Measurements from ENCODE around the gene SLC22A4.

SLC22A4 gene

DNA sequence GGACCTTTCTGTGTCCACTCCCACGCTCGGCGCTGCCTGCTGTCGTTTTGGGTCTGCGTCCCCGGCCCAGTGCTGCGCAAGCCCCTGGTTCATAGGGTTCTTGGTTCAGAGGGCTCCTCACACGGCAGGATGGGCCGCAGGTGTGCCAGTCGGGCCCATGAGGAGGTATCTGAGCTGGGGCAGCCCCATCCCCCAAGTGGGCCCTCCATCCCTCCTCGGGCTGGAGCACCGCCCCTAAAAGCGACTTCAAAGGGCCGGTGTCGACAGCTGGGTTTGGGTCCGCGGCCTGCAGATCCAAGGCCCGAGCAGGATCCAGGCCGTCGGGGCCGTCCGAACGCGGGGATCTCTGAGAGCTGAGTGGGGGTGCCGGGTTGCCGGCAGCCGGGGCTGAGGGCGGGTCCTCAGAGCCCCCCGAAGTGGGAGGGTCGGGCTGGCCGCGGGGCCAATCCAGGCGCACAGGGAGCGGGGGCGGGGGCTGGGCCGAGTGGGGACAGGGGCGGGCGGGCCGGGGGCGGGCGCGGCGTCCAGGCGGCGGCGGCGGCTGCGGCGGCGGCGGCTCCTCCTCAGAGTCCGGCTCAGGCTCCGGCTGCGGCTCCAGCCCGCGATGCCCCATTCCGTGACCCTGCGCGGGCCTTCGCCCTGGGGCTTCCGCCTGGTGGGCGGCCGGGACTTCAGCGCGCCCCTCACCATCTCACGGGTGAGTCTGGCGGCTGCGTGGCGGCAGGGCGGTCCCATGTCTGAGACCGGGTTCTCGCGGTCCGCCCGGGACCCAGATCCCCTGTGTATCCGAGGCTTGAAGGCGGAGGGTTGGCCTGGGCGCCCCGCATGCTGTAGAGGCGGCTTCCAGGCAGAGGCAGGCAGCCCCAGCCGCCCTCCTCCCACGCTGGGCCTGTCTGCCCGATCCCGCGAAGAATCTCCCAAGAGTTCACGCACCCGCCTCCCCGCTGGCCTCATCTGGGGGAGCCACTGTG, 36.8 kb upstream of the SLC22A4 start, which contains the start of gene PDLIM4:
Gene PDLIM4, plus strand, starts transcription at position 566 of the 971 bp plus-strand sequence. Its CDS starts 39 bp downstream, at position 605.
- H3K36me3 ChIP-seq (ENCODE audit: control insufficient read depth, insufficient read depth, low read length), result no peaks in the 10 kb centered on the region
- 0 out of 2 replicates have a peak, but pooled peaks cover 3% of the 10 kb centered on the region for H3K4me1 ChIP-seq (ENCODE audit: control insufficient read depth, insufficient read depth, low read length)
- H3K27ac ChIP-seq (ENCODE audit: low read length), result no peak within 1 kb of the TSS
- no peaks in the 10 kb centered on the region for H3K9me3 ChIP-seq (ENCODE audit: control insufficient read depth, insufficient read depth, low read length)
- peak within 1 kb of the TSS; percentile 52; the same call in 1 of the 2 replicates for H3K4me3 ChIP-seq (ENCODE audit: low read length)
- no peaks in the 10 kb centered on the region for H3K27me3 ChIP-seq (ENCODE audit: control insufficient read depth, insufficient read depth, low read length)
- DNase-seq (ENCODE audit: low read depth, low spot score), result no peak
- WGBS (ENCODE audit: insufficient coverage, insufficient read length), result no CpG with 5 or more reads among the region's 88 CpGs

GRCh38 chr5:132258102-132259068, 35.8 kb upstream of the SLC22A4 start:
- 0 out of 2 replicates have a peak, but pooled peaks cover 3% of the 10 kb centered on the region for H3K4me1 ChIP-seq (ENCODE audit: control insufficient read depth, insufficient read depth, low read length)
- no CpG with 5 or more reads among the region's 19 CpGs for WGBS (ENCODE audit: insufficient coverage, insufficient read length)
- no peak overlapping the region for H3K27ac ChIP-seq (ENCODE audit: low read length)
- no peak for DNase-seq (ENCODE audit: low read depth, low spot score)
- H3K9me3 ChIP-seq (ENCODE audit: control insufficient read depth, insufficient read depth, low read length), result no peaks in the 10 kb centered on the region
- no peaks in the 10 kb centered on the region for H3K36me3 ChIP-seq (ENCODE audit: control insufficient read depth, insufficient read depth, low read length)
- peak overlapping the region; percentile 52; the same call in 1 of the 2 replicates for H3K4me3 ChIP-seq (ENCODE audit: low read length)
- H3K27me3 ChIP-seq (ENCODE audit: control insufficient read depth, insufficient read depth, low read length), result no peaks in the 10 kb centered on the region

DNA sequence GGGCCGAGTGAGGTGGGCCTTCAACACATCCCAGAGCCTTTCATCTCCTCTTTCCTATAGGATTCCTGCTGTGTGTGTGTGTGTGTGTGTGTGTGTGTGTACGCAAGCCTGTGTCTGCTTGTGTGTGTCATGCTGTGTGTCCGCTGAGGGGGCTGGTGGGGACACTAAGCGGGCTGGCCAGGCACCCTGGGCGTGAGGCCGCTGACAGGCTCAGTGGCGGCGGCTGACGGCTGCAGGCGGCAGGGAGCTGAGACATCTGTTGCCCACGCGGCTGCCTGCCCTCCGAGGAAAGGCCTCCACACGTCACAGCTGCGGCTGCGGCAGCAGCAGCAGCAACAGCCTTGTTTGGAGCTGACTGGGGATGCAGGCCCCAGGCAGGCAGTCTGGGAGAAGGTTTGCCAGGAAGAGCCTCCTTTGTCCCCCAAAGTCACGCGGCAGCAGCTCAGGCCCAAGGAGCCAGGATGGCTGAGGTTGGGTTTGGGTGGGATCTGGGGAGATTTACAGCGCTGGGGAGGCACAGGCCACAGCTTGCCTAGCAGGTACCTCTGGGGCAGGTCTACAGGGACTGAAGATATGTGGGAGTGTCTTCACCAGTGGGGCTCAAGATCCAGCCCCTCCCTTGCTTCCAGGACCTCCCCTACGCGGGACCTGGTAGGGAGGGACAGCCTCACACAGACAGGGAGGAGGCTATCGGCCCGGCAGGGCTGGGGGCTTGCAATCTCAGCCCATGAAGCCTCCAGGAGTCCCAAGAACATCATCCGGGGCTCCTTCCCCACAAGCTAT, 34.9 kb upstream of the SLC22A4 start:
- no peaks in the 10 kb centered on the region for H3K27me3 ChIP-seq (ENCODE audit: control insufficient read depth, insufficient read depth, low read length)
- WGBS (ENCODE audit: insufficient coverage, insufficient read length), result no CpG with 5 or more reads among the region's 24 CpGs
- DNase-seq (ENCODE audit: low read depth, low spot score), result no peak
- H3K4me3 ChIP-seq (ENCODE audit: low read length), result no peak overlapping the region
- H3K27ac ChIP-seq (ENCODE audit: low read length), result no peak overlapping the region
- H3K36me3 ChIP-seq (ENCODE audit: control insufficient read depth, insufficient read depth, low read length), result no peaks in the 10 kb centered on the region
- 0 out of 2 replicates have a peak, but pooled peaks cover 3% of the 10 kb centered on the region for H3K4me1 ChIP-seq (ENCODE audit: control insufficient read depth, insufficient read depth, low read length)
- no peaks in the 10 kb centered on the region for H3K9me3 ChIP-seq (ENCODE audit: control insufficient read depth, insufficient read depth, low read length)

- no peaks in the 10 kb centered on the region for H3K36me3 ChIP-seq (ENCODE audit: control insufficient read depth, insufficient read depth, low read length)
- no CpG with 5 or more reads among the region's 6 CpGs for WGBS (ENCODE audit: insufficient coverage, insufficient read length)
- no peak for DNase-seq (ENCODE audit: low read depth, low spot score)
- no peak overlapping the region for H3K27ac ChIP-seq (ENCODE audit: low read length)
- H3K27me3 ChIP-seq (ENCODE audit: control insufficient read depth, insufficient read depth, low read length), result no peaks in the 10 kb centered on the region
- no peaks in the 10 kb centered on the region for H3K9me3 ChIP-seq (ENCODE audit: control insufficient read depth, insufficient read depth, low read length)
- 0 out of 2 replicates have a peak, but pooled peaks cover 3% of the 10 kb centered on the region for H3K4me1 ChIP-seq (ENCODE audit: control insufficient read depth, insufficient read depth, low read length)
- no peak overlapping the region for H3K4me3 ChIP-seq (ENCODE audit: low read length)
Measured at GRCh38 chr5:132260051-132260450, 34.1 kb upstream of the SLC22A4 start.

GRCh38 chr5:132260714-132261551, 33.3 kb upstream of the SLC22A4 start:
- Histone ChIP-seq H3K27me3 (ENCODE audit: control insufficient read depth, insufficient read depth, low read length) (no peaks in the 10 kb centered on the region), H3K27ac (ENCODE audit: low read length) (no peak overlapping the region), H3K4me1 (ENCODE audit: control insufficient read depth, insufficient read depth, low read length) (0 out of 2 replicates have a peak, but pooled peaks cover 3% of the 10 kb centered on the region), H3K4me3 (ENCODE audit: low read length) (no peak overlapping the region), H3K9me3 (ENCODE audit: control insufficient read depth, insufficient read depth, low read length) (no peaks in the 10 kb centered on the region), H3K36me3 (ENCODE audit: control insufficient read depth, insufficient read depth, low read length) (no peaks in the 10 kb centered on the region)
- no peak for DNase-seq (ENCODE audit: low read depth, low spot score)
- no CpG with 5 or more reads among the region's 6 CpGs for WGBS (ENCODE audit: insufficient coverage, insufficient read length)

GRCh38 chr5:132261881-132262845, 32.0 kb upstream of the SLC22A4 start:
- no peak overlapping the region for H3K4me3 ChIP-seq (ENCODE audit: low read length)
- no peak overlapping the region for H3K27ac ChIP-seq (ENCODE audit: low read length)
- no peaks in the 10 kb centered on the region for H3K36me3 ChIP-seq (ENCODE audit: control insufficient read depth, insufficient read depth, low read length)
- no peaks in the 10 kb centered on the region for H3K9me3 ChIP-seq (ENCODE audit: control insufficient read depth, insufficient read depth, low read length)
- no CpG with 5 or more reads among the region's 7 CpGs for WGBS (ENCODE audit: insufficient coverage, insufficient read length)
- no peaks in the 10 kb centered on the region for H3K27me3 ChIP-seq (ENCODE audit: control insufficient read depth, insufficient read depth, low read length)
- H3K4me1 ChIP-seq (ENCODE audit: control insufficient read depth, insufficient read depth, low read length), result no peaks in the 10 kb centered on the region
- no peak for DNase-seq (ENCODE audit: low read depth, low spot score)

DNA sequence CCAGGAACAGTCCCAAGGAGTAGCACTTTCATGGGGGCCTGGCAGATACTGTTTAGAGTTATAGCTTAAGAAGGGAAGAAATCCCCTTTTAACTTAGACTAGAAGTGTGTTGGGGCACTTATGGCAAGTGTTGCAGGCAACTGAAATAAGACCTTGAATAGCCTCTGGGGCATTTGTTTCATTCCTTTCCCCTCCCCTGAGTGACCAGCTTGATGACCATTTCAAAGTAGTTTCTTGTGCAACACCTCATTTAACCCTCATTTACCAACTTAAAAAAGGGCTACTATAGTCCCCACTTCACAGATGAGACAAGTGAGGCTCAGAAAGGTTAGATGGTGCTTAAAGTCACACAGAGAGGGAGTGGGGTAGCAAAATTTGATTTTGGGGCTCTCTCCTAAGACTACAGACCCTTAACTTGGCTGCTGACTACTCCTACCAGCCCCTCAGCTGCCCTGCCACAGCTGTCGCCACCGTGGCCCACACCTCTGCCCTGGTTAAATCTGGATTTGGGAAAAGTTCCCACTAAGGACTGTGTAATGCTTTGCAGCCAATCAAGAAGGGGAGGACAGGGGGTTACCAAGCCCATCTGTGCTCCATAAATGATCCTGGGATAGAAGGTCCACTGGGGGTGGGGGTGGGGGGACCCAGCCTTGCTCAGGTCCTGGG, 31.2 kb upstream of the SLC22A4 start:
- no peak for DNase-seq (ENCODE audit: low read depth, low spot score)
- no CpG with 5 or more reads among the region's 2 CpGs for WGBS (ENCODE audit: insufficient coverage, insufficient read length)
- no peaks in the 10 kb centered on the region for H3K9me3 ChIP-seq (ENCODE audit: control insufficient read depth, insufficient read depth, low read length)
- no peak overlapping the region for H3K27ac ChIP-seq (ENCODE audit: low read length)
- no peaks in the 10 kb centered on the region for H3K36me3 ChIP-seq (ENCODE audit: control insufficient read depth, insufficient read depth, low read length)
- no peaks in the 10 kb centered on the region for H3K27me3 ChIP-seq (ENCODE audit: control insufficient read depth, insufficient read depth, low read length)
- no peaks in the 10 kb centered on the region for H3K4me1 ChIP-seq (ENCODE audit: control insufficient read depth, insufficient read depth, low read length)
- no peak overlapping the region for H3K4me3 ChIP-seq (ENCODE audit: low read length)

DNA sequence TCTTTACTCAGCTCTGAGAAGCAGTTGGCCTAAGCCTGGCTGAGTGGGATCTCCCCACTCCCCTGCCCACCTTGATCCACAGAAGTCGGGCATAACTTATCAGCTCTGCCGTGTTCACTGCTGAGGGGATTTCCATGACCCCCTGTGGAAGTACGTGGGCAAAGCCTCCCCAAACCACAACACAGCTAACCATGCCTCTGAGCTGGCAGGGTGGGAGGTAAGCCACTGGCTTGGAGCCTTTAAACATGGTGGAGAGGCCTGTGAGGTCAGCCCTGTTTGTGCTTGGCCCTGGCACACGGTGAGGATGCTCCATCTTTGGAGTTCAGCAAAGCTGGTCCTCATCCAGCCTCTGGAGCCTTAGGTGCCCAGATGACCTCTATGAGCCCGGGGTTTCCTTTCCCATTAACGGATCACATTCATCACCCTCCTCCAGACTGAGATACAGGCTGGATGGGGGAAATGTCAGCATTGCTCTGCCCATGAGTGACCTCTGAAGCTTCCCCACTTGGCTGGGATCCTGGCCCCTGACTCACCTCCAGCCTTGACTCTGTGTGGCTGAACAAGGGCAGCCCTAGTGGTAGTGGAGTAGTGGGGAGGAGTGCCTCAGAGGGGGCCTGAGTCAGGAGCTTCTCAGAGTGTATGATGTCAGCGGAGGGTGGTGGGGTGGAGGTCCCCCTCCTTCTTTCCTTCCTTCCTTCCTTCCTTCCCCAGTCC, 30.5 kb upstream of the SLC22A4 start:
- Histone ChIP-seq H3K4me1 (ENCODE audit: control insufficient read depth, insufficient read depth, low read length) (no peaks in the 10 kb centered on the region), H3K9me3 (ENCODE audit: control insufficient read depth, insufficient read depth, low read length) (no peaks in the 10 kb centered on the region), H3K27me3 (ENCODE audit: control insufficient read depth, insufficient read depth, low read length) (no peaks in the 10 kb centered on the region), H3K4me3 (ENCODE audit: low read length) (no peak overlapping the region), H3K36me3 (ENCODE audit: control insufficient read depth, insufficient read depth, low read length) (no peaks in the 10 kb centered on the region), H3K27ac (ENCODE audit: low read length) (no peak overlapping the region)
- no CpG with 5 or more reads among the region's 7 CpGs for WGBS (ENCODE audit: insufficient coverage, insufficient read length)
- DNase-seq (ENCODE audit: low read depth, low spot score), result no peak

All from iPS DF 6.9 (cell line).